Mesenchymal stem cell (in vitro differentiated cells and primary cell): ENCODE results near the gene L2HGDH.

Experiments
- DNase-seq: peaks from one replicate; pipeline ENCODE4 v3.0.0-alpha.2; 2013
- H2AFZ ChIP-seq: one replicate; pipeline ENCODE4 v1.6.1; 2013; ENCODE audit warnings: low read depth, mild to moderate bottlenecking, control low read depth, inconsistent platforms, low read length, moderate library complexity
- H2AK5ac ChIP-seq: 2 replicates; pipeline ENCODE4 v1.6.1; 2013; ENCODE audit warnings: low read length, moderate library complexity, mild to moderate bottlenecking, inconsistent platforms; ENCODE audit not compliant: severe bottlenecking
- H2BK120ac ChIP-seq: one replicate; pipeline ENCODE4 v1.6.1; 2013; ENCODE audit warnings: low read depth, mild to moderate bottlenecking, inconsistent platforms, low read length, moderate library complexity
- H2BK12ac ChIP-seq, 2 experiments: one replicate each; pipeline ENCODE4 v1.6.1; 2013; ENCODE audit warnings: inconsistent platforms in 2 of 2, low read length in 2 of 2, mild to moderate bottlenecking in 2 of 2, moderate library complexity in 2 of 2, control low read depth in 1 of 2
- H2BK15ac ChIP-seq: one replicate; pipeline ENCODE4 v1.6.1; 2013; ENCODE audit warnings: mild to moderate bottlenecking, low read depth, inconsistent platforms; ENCODE audit not compliant: poor library complexity, severe bottlenecking
- H2BK5ac ChIP-seq: 2 replicates; pipeline ENCODE4 v1.6.1; 2013; ENCODE audit warnings: low read depth, mild to moderate bottlenecking, low read length, control low read depth, inconsistent platforms; ENCODE audit not compliant: poor library complexity, severe bottlenecking
- H3K14ac ChIP-seq, 2 experiments: one replicate each; pipeline ENCODE4 v1.6.1; 2013; ENCODE audit warnings: inconsistent platforms in 2 of 2, low read length in 2 of 2, control low read depth in 1 of 2, mild to moderate bottlenecking in 1 of 2, moderate library complexity in 1 of 2
- H3K18ac ChIP-seq, 2 experiments: one replicate each; pipeline ENCODE4 v1.6.1; 2013; ENCODE audit warnings: inconsistent platforms in 2 of 2, low read length in 2 of 2, control low read depth in 1 of 2, low read depth in 1 of 2, mild to moderate bottlenecking in 1 of 2
- H3K23ac ChIP-seq, 2 experiments: one replicate each; pipeline ENCODE4 v1.6.1; 2013; ENCODE audit warnings: inconsistent platforms in 2 of 2, low read length in 2 of 2, mild to moderate bottlenecking in 2 of 2, moderate library complexity in 2 of 2, control low read depth in 1 of 2
- H3K27ac ChIP-seq: 2 replicates; pipeline ENCODE4 v1.5.1; 2013; ENCODE audit warnings: mild to moderate bottlenecking, moderate library complexity, low read length, control low read depth, inconsistent platforms; ENCODE audit not compliant: poor library complexity, severe bottlenecking
- H3K27me3 ChIP-seq, 2 experiments: 2 replicates each; pipeline versions ENCODE4 v1.6.1 to v1.7.0; 2013; ENCODE audit warnings: low read length in 2 of 2, mild to moderate bottlenecking in 2 of 2, moderate library complexity in 2 of 2, control low read depth in 1 of 2, inconsistent platforms in 1 of 2; ENCODE audit not compliant: control insufficient read depth in 1 of 2, insufficient read depth in 1 of 2
- H3K36me3 ChIP-seq, 2 experiments: 2 replicates each; pipeline versions ENCODE4 v1.6.1 to v1.7.0; 2013; ENCODE audit warnings: low read length in 2 of 2, control low read depth in 1 of 2, inconsistent platforms in 1 of 2, low read depth in 1 of 2, mild to moderate bottlenecking in 1 of 2; ENCODE audit not compliant: insufficient read depth in 2 of 2, control insufficient read depth in 1 of 2
- H3K4ac ChIP-seq, 2 experiments: one replicate each; pipeline ENCODE4 v1.6.1; 2013; ENCODE audit warnings: inconsistent platforms in 2 of 2, low read length in 2 of 2, mild to moderate bottlenecking in 2 of 2, moderate library complexity in 2 of 2, control low read depth in 1 of 2, low read depth in 1 of 2
- H3K4me1 ChIP-seq: 2 replicates; pipeline ENCODE4 v1.6.1; 2013; ENCODE audit warnings: low read depth, low read length, control low read depth; ENCODE audit not compliant: control insufficient read depth, insufficient read depth
- H3K4me2 ChIP-seq: 2 replicates; pipeline ENCODE4 v1.6.1; 2013; ENCODE audit warnings: low read length, mild to moderate bottlenecking, inconsistent platforms; ENCODE audit not compliant: poor library complexity, severe bottlenecking
- H3K4me3 ChIP-seq, 2 experiments: 2 replicates each; pipeline versions ENCODE4 v1.5.1 to v1.7.0; 2013; ENCODE audit warnings: low read length in 2 of 2, mild to moderate bottlenecking in 2 of 2, control low read depth in 1 of 2, low read depth in 1 of 2; ENCODE audit not compliant: insufficient read depth in 1 of 2
- H3K79me1 ChIP-seq: replicated peaks from 2 replicates; pipeline ENCODE4 v1.6.1; 2013; ENCODE audit warnings: mild to moderate bottlenecking, control low read depth, low read length, inconsistent platforms; ENCODE audit not compliant: poor library complexity, severe bottlenecking
- H3K9ac ChIP-seq: 2 replicates; pipeline ENCODE4 v1.7.0; 2013; ENCODE audit warnings: mild to moderate bottlenecking, low read length, moderate library complexity
- H3K9me3 ChIP-seq: 2 replicates; pipeline ENCODE4 v1.7.0; 2013; ENCODE audit warnings: mild to moderate bottlenecking, low read length; ENCODE audit not compliant: control insufficient read depth
- H4K8ac ChIP-seq: one replicate; pipeline ENCODE4 v1.6.1; 2013; ENCODE audit warnings: inconsistent platforms, mild to moderate bottlenecking, low read length, moderate library complexity
- H4K91ac ChIP-seq: one replicate; pipeline ENCODE4 v1.6.1; 2013; ENCODE audit warnings: mild to moderate bottlenecking, low read length, inconsistent platforms
- WGBS: methylation state at CpG from one replicate; pipeline ENCODE4 v1.1.7; 2013; ENCODE audit warnings: mixed read lengths; 5-methylcytosine and 5-hydroxymethylcytosine counted together

The L2HGDH gene

DNA sequence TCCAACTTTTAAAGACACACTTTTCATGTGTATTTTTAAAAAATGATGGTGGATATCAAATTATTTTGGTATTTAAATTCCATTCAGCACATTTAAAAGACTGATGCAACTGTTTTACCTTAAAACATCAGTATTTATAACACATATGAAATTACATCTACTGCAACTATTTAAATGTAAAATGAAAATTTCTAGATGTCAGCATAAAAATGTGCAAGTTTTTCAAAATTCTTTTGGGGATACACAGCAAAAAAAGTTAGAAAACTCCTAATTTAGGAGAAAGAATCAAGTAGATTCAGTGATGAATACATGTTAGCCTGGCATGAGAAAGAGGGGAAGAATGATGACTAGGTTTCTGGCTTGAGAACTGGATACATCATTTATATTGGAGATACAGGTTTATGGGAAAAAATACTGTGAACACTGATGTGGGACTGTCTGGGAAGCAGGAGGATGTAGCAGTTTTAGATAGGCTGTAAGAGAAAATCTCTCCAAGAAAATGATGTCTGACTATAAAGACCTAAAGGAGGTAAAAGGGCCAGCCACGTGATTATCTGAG lies 89.9 kb downstream of the L2HGDH start:
- no peak for DNase-seq
- Histone ChIP-seq H3K36me3 (no peaks in the 10 kb centered on the region), H3K14ac (no peak overlapping the region), H3K4me2 (no peak overlapping the region), H2BK5ac (no peak overlapping the region), H3K23ac (no peak overlapping the region), H3K9ac (no peak overlapping the region), H3K4ac (no peak overlapping the region), H3K4me1 (peaks cover 2% of the 10 kb centered on the region), H2BK15ac (no peak overlapping the region), H2AK5ac (no peak overlapping the region), H3K27me3 (no peaks in the 10 kb centered on the region), H3K18ac (no peak overlapping the region), H2AFZ (no peak overlapping the region), H4K8ac (no peak overlapping the region), H3K9me3 (no peaks in the 10 kb centered on the region), H3K79me1 (peaks cover 7% of the 10 kb centered on the region), H3K4me3 (no peak overlapping the region), H4K91ac (no peak overlapping the region), H2BK12ac (no peak overlapping the region), H2BK120ac (no peak overlapping the region), H3K27ac (no peak overlapping the region)
- WGBS = 95% methylated on average over 1 of the region's 1 CpG

- Histone ChIP-seq H3K9ac (no peak overlapping the region), H3K23ac (no peak overlapping the region), H3K4me3 (no peak overlapping the region), H3K14ac (no peak overlapping the region), H2BK120ac (no peak overlapping the region), H3K36me3 (no peaks in the 10 kb centered on the region), H2BK12ac (no peak overlapping the region), H3K4me2 (no peak overlapping the region), H2AFZ (no peak overlapping the region), H4K8ac (no peak overlapping the region), H3K18ac (no peak overlapping the region), H3K9me3 (no peaks in the 10 kb centered on the region), H3K4ac (no peak overlapping the region), H2BK5ac (no peak overlapping the region), H3K4me1 (no peaks in the 10 kb centered on the region), H4K91ac (no peak overlapping the region), H3K27me3 (no peaks in the 10 kb centered on the region), H3K27ac (no peak overlapping the region), H2BK15ac (no peak overlapping the region), H3K79me1 (peaks cover 6% of the 10 kb centered on the region), H2AK5ac (no peak overlapping the region)
- WGBS = 91% methylated on average over 4 of the region's 5 CpGs
- no peak for DNase-seq
Measured at GRCh38 chr14:50218501-50218900, 93.5 kb downstream of the L2HGDH start.

DNA sequence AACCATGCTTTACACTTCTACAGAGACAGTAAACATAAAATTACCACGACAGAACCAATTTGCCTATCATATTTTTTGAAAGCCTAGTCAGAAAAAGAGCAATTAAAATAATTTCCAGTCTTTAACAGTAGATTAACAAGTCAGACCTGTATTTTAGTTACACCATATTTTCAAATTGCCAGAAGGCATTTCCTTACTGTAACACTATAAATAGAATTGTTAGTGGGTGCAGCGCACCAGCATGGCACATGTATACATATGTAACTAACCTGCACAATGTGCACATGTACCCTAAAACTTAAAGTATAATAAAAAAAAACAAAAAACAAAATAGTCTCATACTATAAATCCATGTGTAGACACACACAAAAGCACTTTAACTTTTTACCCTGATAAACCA lies 96.6 kb downstream of the L2HGDH start:
- WGBS = no CpG with 5 or more reads among the region's 2 CpGs
- Histone ChIP-seq H4K91ac (no peak overlapping the region), H2BK12ac (no peak overlapping the region), H3K27ac (no peak overlapping the region), H3K4me2 (no peak overlapping the region), H3K18ac (no peak overlapping the region), H2BK120ac (no peak overlapping the region), H3K36me3 (no peaks in the 10 kb centered on the region), H3K4me3 (no peak overlapping the region), H2AFZ (no peak overlapping the region), H3K23ac (no peak overlapping the region), H3K4me1 (no peaks in the 10 kb centered on the region), H2BK5ac (no peak overlapping the region), H3K79me1 (peaks cover 9% of the 10 kb centered on the region), H3K9me3 (no peaks in the 10 kb centered on the region), H3K14ac (no peak overlapping the region), H3K4ac (no peak overlapping the region), H2BK15ac (no peak overlapping the region), H2AK5ac (no peak overlapping the region), H4K8ac (no peak overlapping the region), H3K27me3 (no peaks in the 10 kb centered on the region), H3K9ac (no peak overlapping the region)
- no peak for DNase-seq

- Histone ChIP-seq H3K4ac (no peak overlapping the region), H3K23ac (no peak overlapping the region), H3K9ac (no peak overlapping the region), H3K14ac (no peak overlapping the region), H3K79me1 (peaks cover 12% of the 10 kb centered on the region), H2BK5ac (no peak overlapping the region), H3K4me1 (no peaks in the 10 kb centered on the region), H3K9me3 (no peaks in the 10 kb centered on the region), H3K4me3 (no peak overlapping the region), H2BK120ac (no peak overlapping the region), H3K36me3 (no peaks in the 10 kb centered on the region), H3K27ac (no peak overlapping the region), H2BK12ac (no peak overlapping the region), H3K4me2 (no peak overlapping the region), H4K8ac (no peak overlapping the region), H2AFZ (no peak overlapping the region), H4K91ac (no peak overlapping the region), H2AK5ac (no peak overlapping the region), H3K27me3 (no peaks in the 10 kb centered on the region), H3K18ac (no peak overlapping the region), H2BK15ac (no peak overlapping the region)
- no peak for DNase-seq
- no CpG with 5 or more reads among the region's 2 CpGs for WGBS
Measured at GRCh38 chr14:50213795-50214194, 98.2 kb downstream of the L2HGDH start.
